GM21447 (cell line): ENCODE data around the gene SLC16A10.
"Not testable (repeated sequence)": the region's sequence is repeated elsewhere in the genome, so short reads cannot be mapped to it uniquely, and the experiment has no call there.

Source experiments
- ATAC-seq: cut with Tn5 transposase; IDR thresholded peaks from one replicate; pipeline ENCODE4 v1.9.1; 2021; ENCODE audit not compliant: unreplicated experiment

SLC16A10 gene, protein sequence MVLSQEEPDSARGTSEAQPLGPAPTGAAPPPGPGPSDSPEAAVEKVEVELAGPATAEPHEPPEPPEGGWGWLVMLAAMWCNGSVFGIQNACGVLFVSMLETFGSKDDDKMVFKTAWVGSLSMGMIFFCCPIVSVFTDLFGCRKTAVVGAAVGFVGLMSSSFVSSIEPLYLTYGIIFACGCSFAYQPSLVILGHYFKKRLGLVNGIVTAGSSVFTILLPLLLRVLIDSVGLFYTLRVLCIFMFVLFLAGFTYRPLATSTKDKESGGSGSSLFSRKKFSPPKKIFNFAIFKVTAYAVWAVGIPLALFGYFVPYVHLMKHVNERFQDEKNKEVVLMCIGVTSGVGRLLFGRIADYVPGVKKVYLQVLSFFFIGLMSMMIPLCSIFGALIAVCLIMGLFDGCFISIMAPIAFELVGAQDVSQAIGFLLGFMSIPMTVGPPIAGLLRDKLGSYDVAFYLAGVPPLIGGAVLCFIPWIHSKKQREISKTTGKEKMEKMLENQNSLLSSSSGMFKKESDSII

DNA sequence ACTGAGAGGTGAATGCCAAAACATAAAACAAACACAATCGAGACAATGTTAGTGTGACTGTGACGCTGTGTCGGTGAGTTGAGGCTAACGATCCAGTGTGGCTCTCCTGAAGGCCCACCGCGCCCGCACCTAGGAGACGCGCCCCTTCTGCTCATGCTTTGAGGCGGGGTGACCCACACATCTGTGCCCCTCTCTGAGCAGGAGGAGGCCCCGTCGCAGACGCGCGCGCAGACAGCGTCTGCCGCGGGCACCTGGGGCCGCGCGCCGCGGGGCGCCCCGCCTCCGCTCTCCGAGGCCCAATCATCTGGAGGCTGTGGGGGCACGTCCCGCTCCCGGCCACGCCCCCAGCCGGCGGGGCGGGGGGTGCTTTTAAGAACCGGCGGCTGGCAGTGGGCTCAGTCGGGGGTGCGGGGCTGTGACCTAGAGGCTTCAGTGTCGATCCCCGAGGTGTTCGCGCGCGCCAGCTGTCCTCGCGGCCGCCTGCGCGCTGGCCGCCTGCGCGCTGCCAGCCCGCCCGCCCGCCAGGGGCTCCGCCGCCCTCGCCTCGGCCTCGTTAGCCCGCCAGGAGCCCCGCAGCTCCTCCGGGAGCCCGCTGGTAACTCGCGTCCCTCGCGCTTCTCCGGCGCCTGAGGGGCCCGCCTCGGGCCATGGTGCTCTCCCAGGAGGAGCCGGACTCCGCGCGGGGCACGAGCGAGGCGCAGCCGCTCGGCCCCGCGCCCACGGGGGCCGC is at the start of gene SLC16A10:
Gene SLC16A10 (plus strand): TSS at position 398 of the 730 bp plus-strand sequence. CDS start 250 bp downstream, at position 648.
- ATAC-seq: peak; percentile 78

DNA sequence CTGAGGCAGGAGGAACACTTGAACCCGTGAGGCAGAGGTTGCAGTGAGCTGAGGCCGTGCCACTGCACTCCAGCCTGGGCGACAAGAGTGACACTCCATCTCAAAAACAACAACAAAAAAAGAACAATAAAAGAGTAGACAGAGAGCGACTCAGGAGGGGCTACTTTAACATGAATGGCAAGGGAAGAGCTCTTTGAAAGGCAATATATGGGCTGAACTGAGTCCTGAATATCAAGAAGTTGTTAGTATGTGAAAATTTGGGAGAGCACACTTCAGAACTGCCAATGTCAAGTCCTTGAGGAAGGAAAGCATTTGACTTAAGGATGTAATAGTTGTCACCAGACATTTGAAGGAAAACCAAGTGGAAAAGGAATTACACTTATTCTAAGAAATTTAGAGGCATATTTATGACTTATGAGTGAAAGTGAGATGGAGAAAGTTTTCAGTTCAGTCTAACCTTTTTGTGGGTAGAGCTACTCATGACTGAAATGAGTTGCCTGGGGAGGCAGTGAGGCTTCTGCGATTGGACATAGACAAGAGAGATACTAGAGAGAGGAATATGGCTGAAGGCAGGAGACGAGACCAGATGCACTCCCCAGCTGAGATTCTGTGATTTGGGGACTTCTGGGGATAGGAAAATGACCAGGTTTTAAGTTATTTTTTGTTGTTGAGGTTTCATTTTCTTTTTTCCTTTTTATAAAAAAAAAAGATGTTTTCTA is 48.6 kb upstream of the SLC16A10 start:
- ATAC-seq: no peak

GRCh38 chr6:111041917-111042316 is 45.4 kb upstream of the SLC16A10 start:
- ATAC-seq: no peak

DNA sequence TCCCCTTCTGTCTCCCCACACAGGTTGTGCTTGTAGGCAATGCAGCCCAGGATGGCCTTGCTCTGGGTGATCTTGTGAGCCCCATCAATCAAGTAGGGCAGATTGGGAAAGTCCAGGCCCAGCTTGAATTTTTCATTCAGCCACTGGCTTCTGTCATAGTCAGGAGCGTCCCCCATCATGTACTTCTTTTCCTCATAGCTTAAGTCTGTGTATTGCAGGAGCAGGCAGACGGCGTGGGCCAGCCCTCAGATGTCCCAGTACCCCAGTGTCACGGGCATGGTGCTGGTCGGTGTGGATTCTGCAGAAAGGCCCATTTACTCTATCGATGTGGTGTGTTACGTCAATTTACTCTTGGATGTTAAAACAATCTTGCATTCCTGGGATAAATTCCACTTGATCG is 40.1 kb upstream of the SLC16A10 start:
- ATAC-seq: no peak

GRCh38 chr6:111050261-111051023 is 36.9 kb upstream of the SLC16A10 start:
- ATAC-seq: no peak

- ATAC-seq: no peak
These were observed 35.1 kb upstream of the SLC16A10 start for GRCh38 chr6:111052171-111052570.

DNA sequence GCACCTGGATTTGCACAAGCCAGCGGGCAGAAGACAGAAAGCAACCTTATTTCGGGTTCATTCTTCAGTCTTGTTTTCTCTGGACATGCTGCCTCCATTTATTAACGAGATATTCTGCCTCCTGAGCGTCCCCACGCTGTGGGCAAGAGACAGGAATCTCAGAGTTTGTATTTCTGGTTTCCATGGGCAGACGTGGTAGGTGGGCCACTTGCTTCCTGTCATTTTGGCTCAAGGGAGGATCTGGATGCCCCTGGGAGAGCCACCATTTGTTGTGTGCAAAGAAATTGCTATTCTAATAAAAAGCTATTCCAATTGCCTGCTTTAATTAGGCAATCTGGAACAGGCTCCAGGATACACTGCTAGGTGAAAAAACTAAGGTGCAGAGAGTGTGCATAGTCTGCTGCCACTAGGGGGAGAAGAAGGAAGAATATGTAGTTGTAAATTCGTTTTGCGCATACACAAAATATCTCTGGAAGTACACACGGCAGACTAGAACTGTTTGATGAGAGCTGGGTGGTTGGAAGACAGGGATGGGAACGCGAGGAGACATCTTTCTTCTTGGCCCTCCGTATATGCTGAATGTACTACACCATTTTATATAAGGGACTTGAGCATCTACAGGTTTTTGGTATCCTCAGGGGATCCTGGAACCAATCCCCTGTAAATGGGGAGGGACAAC is 30.1 kb upstream of the SLC16A10 start:
- ATAC-seq: peak; percentile 75

- no peak for ATAC-seq
These were observed 25.8 kb upstream of the SLC16A10 start for GRCh38 chr6:111061508-111061907.

DNA sequence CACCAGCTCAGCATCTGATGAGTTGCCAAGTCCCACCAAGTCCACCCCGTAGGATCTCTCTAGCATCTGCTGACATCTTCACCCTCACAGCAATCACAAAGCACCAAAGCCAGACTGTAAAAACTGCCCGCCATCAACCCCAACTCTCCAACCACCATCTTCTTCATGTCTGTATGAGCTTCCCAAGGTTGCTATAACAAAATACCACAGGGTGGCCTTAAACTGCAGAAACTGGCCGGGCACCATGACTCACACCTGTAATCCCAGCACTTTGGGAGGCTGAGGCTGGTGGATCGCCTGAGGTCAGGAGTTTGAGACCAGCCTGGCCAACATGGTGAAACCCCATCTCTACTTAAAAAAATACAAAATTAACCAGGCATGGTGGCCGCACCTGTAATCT is 25.3 kb upstream of the SLC16A10 start:
- ATAC-seq: not testable (repeated sequence)

DNA sequence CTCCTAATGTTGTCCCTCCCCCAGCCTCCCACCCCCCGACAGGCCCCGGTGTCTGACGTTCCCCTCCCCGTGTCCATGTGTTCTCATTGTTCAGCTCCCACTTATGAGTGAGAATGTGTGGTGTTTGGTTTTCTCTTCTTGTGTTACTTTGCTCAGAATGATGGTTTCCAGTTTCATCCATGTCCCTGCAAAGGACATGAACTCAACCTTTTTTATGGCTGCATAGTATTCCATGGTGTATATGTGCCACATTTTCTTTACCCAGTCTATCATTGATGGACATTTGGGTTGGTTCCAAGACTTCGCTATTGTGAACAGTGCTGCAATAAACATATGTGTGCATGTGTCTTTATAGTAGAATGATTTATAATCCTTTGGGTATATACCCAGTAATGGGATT is 24.4 kb upstream of the SLC16A10 start:
- not testable (repeated sequence) for ATAC-seq

GRCh38 chr6:111068109-111068865 is 19.0 kb upstream of the SLC16A10 start:
- no peak for ATAC-seq

GRCh38 chr6:111068866-111069234 is 18.5 kb upstream of the SLC16A10 start:
- ATAC-seq: no peak

DNA sequence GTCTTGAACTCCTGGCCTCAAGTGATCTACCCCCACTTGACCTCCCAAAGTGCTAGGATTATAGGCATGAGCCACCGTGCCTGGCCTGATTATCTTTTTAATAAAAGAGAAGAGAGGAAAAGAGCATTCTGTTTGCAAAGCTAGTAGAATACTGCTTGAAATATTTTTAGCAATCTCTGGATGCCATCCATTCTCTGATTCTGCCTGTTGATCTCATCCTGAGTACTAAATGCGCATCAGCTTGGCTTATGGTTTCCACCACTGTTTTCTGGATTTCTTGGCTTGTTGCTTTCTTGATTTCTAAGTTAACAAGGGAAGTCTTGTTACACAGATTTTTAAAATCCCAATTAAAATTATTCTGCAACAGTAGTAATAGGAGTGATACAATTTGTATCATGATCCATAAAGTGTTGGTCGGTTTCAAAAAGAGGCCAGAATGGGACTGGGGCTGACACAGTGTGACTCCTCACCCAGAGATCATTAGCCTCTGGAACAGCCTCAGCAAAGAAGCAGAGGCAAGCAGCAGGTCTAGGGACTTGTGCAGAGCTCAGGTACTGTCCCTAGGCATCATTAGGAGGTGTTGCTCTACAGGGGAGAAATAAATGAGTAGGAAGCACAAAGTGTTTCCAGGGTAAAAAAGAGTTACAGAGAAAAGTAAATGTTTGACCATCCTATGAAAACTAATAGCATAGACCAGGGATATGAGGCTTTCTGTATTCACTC is 17.8 kb upstream of the SLC16A10 start:
- ATAC-seq: no peak

- ATAC-seq: no peak
These were observed 16.9 kb upstream of the SLC16A10 start for GRCh38 chr6:111070105-111071005.

DNA sequence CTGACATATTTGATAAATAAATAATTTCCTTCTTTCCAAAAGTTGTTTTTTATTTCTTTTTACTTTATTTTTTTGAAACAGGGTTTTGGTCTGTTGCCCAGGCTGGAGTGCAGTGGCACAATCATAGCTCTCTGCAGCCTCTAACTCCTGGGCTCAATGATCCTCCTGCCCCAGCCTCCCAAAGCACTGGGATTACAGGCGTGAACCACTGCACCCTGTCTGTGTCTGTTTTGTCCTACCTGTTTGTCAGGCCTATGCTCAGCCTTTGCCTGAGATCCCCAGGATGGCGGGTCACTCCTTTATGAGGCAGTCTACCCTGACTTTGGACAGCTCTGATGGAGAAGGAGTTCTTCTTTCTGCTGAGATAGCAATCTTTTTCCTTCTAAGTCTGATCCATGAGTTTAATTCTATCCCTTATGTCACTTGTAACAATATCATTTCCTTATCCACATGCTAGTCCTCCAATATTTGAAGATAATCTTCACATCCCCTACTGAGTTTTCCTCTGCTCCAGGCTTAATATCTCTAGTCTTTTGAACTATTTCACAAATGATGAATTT is 14.4 kb upstream of the SLC16A10 start:
- ATAC-seq: no peak

- no peak for ATAC-seq
These were observed 13.0 kb upstream of the SLC16A10 start for GRCh38 chr6:111074311-111074710.

DNA sequence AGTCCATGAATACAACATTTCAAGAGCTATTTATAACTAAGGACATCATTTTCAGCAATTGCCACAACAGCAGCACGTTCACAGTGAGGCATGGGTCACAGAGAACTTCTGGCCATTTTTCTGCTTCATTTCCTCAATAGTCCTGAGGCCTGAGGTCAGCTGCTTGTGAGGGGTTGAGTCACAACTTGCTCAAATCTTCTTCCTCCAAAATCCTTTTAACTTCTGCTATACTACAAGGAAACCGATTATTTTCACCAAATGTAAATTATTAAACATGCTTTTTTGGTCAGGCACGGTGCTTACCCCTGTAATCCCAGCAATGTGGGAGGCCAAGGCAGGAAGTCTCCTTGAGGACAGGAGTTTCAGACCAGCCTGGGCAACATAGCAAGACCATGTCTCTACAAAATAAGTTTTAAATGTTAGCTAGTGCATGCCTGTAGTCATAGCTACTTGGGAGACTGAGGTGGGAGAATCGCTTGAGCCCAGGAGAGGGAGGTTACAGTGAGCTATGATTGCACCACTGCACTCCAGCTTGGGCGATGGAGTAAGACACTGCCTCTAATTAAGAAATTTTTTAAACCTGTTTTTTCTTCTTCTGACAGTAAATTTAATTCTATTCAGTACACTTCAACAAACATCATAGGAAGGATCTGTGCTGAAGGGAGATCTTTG is 11.1 kb upstream of the SLC16A10 start:
- no peak for ATAC-seq
